Astrocyte (in vitro differentiated cells and primary cell): ENCODE measurements around the gene APOL6.

Source experiments
- EZH2 ChIP-seq: IDR thresholded peaks from 2 replicates; pipeline ENCODE4 v1.6.1; 2012; ENCODE audit warnings: mild to moderate bottlenecking, low read length, inconsistent platforms; ENCODE audit not compliant: insufficient read depth
- TF ChIP-seq, protein P1 (sequence below): IDR thresholded peaks from 2 replicates; pipeline ENCODE4 v1.5.1; 2011; ENCODE audit warnings: low read depth, mild to moderate bottlenecking, inconsistent platforms, low read length, moderate library complexity; ENCODE audit not compliant: insufficient read depth

DNA sequence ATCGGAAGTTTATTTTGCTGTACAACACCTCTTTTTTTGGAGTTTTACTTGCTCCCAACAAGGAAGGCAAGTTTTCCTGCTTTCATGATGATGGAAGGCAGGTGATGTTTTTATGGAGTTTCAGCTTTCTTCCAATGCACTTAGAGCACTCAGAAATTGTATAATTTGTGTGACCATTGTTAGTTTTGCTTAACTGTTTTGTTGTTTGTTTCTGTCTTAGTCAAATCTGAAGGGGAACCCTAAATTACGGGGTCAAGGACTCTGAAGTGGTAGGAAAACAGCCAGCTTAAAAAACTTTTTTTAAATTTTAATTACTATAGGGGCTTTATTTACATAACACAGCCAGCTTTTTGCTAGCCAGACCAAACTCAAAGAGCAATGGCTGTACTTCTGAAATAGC, 14.7 kb downstream of the APOL6 start:
- TF ChIP-seq EZH2: no peak
- TF ChIP-seq, protein P1, sequence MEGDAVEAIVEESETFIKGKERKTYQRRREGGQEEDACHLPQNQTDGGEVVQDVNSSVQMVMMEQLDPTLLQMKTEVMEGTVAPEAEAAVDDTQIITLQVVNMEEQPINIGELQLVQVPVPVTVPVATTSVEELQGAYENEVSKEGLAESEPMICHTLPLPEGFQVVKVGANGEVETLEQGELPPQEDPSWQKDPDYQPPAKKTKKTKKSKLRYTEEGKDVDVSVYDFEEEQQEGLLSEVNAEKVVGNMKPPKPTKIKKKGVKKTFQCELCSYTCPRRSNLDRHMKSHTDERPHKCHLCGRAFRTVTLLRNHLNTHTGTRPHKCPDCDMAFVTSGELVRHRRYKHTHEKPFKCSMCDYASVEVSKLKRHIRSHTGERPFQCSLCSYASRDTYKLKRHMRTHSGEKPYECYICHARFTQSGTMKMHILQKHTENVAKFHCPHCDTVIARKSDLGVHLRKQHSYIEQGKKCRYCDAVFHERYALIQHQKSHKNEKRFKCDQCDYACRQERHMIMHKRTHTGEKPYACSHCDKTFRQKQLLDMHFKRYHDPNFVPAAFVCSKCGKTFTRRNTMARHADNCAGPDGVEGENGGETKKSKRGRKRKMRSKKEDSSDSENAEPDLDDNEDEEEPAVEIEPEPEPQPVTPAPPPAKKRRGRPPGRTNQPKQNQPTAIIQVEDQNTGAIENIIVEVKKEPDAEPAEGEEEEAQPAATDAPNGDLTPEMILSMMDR: no peak
